Liver (tissue), 3 donors: ENCODE measurements around the gene ADRA1B.

Source experiments
- GABPA ChIP-seq, 2 donors: IDR thresholded peaks in 1 of 2; conservative IDR thresholded peaks in 1 of 2; 2 replicates each; pipeline ENCODE4 v1.6.1; 2016; ENCODE audit warnings: antibody characterized with exemption in 2 of 2, mild to moderate bottlenecking in 1 of 2, moderate library complexity in 1 of 2
- TF ChIP-seq, protein P1 (sequence below): fragments of 150-350 bp; IDR thresholded peaks from 2 replicates; pipeline ENCODE4 v1.5.1; 2017; ENCODE audit warnings: improper control_type of control experiment, low read depth, low read length; ENCODE audit not compliant: missing input control
- TF ChIP-seq, protein P2 (sequence below): IDR thresholded peaks from 2 replicates; pipeline ENCODE4 v1.6.1; 2016; ENCODE audit warnings: antibody characterized with exemption, mild to moderate bottlenecking
- TF ChIP-seq, protein P3 (sequence below): IDR thresholded peaks from 2 replicates; pipeline ENCODE4 v1.6.1; 2016; ENCODE audit warnings: antibody characterized with exemption
- donor health status: healthy.
- donor health status: healthy.

GRCh38 chr5:159961176-159962160, 45.2 kb downstream of the ADRA1B start:
- TF ChIP-seq, protein P1, sequence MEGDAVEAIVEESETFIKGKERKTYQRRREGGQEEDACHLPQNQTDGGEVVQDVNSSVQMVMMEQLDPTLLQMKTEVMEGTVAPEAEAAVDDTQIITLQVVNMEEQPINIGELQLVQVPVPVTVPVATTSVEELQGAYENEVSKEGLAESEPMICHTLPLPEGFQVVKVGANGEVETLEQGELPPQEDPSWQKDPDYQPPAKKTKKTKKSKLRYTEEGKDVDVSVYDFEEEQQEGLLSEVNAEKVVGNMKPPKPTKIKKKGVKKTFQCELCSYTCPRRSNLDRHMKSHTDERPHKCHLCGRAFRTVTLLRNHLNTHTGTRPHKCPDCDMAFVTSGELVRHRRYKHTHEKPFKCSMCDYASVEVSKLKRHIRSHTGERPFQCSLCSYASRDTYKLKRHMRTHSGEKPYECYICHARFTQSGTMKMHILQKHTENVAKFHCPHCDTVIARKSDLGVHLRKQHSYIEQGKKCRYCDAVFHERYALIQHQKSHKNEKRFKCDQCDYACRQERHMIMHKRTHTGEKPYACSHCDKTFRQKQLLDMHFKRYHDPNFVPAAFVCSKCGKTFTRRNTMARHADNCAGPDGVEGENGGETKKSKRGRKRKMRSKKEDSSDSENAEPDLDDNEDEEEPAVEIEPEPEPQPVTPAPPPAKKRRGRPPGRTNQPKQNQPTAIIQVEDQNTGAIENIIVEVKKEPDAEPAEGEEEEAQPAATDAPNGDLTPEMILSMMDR: no peak
- TF ChIP-seq, protein P2, sequence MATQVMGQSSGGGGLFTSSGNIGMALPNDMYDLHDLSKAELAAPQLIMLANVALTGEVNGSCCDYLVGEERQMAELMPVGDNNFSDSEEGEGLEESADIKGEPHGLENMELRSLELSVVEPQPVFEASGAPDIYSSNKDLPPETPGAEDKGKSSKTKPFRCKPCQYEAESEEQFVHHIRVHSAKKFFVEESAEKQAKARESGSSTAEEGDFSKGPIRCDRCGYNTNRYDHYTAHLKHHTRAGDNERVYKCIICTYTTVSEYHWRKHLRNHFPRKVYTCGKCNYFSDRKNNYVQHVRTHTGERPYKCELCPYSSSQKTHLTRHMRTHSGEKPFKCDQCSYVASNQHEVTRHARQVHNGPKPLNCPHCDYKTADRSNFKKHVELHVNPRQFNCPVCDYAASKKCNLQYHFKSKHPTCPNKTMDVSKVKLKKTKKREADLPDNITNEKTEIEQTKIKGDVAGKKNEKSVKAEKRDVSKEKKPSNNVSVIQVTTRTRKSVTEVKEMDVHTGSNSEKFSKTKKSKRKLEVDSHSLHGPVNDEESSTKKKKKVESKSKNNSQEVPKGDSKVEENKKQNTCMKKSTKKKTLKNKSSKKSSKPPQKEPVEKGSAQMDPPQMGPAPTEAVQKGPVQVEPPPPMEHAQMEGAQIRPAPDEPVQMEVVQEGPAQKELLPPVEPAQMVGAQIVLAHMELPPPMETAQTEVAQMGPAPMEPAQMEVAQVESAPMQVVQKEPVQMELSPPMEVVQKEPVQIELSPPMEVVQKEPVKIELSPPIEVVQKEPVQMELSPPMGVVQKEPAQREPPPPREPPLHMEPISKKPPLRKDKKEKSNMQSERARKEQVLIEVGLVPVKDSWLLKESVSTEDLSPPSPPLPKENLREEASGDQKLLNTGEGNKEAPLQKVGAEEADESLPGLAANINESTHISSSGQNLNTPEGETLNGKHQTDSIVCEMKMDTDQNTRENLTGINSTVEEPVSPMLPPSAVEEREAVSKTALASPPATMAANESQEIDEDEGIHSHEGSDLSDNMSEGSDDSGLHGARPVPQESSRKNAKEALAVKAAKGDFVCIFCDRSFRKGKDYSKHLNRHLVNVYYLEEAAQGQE: no peak
- TF ChIP-seq, protein P3, sequence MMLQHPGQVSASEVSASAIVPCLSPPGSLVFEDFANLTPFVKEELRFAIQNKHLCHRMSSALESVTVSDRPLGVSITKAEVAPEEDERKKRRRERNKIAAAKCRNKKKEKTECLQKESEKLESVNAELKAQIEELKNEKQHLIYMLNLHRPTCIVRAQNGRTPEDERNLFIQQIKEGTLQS: no peak
- TF ChIP-seq GABPA (IDR thresholded peaks at IDR 0.05 in 1 of 2, conservative IDR thresholded peaks at IDR 0.05 in 1 of 2): no peak
